NCI-H2196 treated with DMSO at 0.1 percent for 48 hours (cell line): ENCODE data around the gene LRRK1.

Source experiments
- DNase-seq: peaks from one replicate; lab custom pipeline; 2025; ENCODE audit not compliant: unreplicated experiment; lab: John Stamatoyannopoulos, UW

The LRRK1 gene

DNA sequence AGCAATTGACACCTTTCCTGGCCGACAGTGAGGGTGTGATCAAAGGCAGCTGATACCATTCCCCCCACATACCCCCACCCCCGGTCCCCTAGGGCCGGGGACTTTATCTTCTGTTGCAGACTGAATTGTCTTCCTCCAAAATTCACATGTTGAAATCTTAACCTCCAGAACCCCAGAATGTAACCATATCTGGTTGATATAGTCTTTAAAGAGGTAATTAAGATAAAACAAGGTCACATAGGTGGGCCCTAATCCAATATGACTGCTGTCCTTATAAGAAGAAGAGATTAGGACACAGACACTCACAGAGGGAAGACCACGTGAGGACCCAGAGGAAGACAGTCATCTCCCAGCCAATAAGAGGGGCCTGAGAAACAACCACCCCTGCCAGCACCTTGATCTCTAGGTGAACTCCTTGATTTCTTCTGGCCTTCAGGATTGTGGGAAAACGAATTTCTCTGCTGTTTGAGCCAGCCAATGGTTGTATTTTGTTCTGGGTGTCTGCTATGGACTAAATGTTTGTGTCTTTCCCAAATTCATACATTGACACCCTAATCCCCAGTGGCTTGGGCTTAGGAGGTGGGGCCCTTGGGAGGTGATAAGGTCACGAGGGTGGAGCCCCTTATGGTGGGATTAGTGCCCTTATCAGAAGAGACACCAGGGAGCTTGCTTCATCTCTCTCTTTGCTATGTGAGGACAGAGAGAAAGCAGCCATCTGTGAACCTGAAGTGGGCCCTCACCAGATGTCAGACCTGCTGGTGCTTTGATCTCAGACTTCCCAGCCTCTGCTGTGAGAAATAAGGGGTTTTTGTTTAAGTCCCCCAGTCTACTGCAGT lies 188.7 kb downstream of the LRRK1 start:
- DNase-seq = no peak

DNA sequence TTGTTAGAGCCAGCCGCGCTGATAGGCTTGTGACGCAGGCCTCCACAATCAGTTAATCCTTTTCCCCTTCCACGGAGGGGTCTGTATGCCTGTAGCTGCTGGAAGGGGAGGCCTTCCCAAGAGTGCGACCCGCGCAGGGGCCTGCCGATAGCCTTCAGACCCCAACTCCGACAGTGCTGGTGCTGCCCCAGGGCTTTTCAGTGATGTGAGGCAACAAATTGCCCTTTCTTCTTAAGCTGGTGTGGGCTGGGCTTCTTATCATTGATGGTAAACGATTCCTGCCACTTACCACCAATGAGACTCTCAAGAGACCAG lies 189.3 kb downstream of the LRRK1 start:
- no peak for DNase-seq

DNA sequence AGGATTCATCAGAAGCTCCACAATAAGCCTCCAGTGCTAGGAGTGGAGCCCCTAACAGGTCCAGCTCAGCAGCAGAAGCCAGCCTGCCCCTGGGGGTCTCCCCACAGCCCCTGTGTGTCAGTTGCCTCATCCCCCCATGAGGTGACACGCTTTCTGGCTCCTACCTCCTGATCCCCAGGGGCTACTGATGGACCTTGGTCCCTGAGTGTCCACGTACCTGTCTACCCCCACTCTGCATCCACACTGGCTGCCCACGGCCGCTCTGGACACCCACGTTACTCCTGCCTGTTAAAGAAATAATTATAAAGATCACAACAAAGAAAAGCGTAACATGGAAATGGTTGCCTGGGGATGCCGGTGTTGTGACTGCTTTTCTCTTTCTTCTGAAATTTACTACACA lies 189.6 kb downstream of the LRRK1 start:
- DNase-seq = no peak

DNA sequence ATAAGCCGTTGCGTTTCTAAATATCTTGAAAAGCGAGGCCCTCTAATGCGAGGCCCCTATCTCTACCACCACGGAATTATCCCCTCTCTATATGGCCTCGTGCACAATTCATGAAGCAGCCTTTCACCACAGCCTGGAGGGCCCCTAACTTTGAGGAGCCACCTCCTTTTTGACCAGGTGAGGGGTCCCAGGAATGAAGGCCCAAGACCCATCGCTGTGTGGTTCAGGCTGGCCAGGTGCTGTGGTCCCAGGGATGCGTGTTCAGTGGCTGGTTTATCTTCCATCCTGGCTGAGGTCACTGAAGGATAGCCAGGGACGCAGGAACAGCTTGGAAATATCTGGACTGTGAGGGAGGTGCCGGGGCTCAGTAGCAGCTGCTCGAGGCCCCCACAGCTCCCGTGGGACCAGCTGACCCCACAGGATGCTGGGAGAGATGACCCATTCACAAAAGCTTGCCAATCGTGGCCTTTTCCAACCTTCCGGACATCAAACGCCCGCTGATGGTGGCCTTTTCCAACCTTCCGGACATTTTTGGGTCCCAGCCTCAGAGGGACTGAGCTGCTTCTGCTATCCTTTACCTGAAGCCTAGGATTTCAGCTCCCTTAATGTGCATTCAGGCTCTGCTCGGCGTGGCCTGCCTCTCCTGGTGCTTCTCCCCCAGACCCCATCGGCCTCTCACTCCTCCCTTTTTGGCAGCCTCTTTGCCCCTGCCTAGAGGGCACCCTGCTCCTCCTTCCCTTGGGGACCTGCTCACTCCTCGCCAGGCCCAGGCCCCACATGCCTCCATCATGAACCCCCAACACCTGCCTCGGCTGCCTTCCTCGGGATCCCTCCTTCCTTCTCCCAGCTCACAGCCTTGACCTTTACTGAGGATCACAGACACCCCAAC lies 191.8 kb downstream of the LRRK1 start:
- no peak for DNase-seq

DNA sequence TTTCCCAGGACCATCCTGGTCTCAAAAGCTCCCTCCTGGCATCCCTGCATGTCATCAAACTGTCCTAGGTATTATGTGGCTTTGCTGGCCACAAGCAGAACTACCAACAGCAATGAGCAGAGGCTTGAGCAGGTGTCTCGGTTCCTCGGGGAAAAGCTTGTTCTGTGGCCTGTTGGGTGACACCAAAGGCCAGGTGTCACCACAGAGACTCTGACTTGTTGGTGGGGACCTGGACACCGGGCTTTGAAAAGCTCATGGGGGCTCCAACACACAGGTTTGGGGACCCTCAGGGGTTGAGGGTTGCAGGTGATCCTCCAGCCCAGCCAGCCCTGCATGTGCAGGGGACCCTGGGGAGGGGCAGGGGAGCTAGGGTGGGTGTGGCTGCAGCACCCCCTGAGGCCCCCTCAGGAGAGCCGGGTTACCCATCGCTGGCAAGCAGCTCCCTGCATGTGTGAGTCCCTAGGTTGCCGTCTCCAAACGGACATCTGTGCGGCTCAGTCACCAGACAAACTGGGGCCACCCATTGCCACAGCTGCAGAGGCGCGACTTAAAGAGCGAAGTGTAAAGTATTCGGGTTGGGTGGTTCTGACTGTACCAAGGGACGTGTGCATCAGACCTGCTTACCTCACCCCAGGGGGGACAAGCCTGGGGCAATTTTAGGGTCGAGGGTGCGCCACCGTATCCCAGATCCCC lies 192.6 kb downstream of the LRRK1 start:
- DNase-seq = no peak

DNA sequence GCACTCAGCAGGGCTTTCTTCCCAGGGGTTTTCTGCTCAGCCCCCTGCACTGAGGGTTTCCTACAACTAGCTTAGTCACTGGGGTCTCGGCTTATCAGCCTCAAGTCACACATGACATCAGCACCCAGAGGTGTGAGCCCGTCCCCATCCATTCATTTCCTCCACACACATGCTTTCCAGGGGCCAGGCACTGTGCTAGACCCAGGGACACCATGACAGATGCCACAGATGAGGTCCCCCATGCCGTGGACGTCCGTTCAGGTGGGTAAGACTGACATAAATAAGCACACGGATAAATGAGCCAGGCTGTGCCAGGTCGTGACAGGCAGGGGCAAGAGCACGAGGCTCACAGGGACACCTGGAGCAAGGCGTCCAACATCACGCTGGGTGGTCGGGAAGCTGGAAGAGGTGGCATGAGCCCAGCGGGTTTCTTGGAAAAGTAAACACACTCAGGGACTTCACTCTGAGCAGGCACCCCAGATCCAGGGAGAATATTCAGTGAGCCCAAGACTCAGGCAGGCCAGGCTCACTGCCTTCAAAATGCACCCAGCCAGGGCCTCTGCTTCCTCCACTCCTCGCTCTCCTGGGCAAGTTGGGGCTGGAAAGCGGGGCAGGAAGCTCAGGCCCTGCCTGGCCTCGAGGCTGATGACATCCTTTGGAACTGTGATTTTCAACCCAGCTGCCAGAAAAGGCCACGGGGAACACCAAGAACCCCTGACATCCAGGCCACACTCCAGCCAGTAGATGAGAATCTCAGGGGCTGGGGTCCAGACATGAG lies 193.4 kb downstream of the LRRK1 start:
- no peak for DNase-seq

DNA sequence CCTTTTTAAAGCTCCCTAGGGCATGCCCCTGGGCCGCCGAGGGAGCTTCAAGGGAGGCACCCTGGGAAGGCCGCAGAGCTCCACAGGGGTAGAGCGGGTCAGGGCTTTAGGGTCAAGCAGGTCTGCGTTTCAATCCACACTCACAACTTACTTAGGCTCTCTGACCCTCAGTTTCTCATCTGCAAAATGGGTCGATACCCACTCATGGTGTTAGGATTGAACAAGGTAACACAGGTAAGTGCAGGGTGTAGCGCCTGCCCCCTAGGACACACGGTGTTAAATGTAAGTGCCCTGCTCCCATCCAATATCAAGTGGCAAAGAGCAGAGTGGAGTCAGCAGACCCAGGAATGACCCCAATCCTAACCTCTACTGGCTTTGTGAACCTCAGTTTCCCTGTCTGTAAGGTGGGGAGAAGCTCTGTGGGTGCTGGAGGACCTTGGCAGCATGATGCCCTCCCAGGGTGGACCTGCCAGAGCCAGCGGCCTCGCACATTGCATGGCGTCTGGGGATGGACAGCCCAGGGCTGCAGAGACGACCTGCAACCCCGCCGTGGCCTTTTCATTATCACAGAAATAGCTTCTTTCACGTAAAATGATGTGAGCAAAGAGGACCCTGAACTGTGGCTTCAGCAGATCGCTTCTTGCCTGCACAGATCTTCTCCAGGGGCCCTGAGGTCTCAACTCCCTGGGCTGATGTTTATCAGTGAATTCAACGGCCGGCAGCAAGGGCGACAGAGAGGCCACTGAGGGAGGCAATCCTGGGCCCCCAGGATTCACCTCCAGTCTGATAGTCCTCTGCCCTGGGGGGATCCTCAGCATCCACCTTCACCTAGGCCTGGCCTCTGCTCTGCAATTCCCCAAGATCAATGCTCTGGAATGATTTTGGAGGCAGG lies 194.2 kb downstream of the LRRK1 start:
- no peak for DNase-seq

DNA sequence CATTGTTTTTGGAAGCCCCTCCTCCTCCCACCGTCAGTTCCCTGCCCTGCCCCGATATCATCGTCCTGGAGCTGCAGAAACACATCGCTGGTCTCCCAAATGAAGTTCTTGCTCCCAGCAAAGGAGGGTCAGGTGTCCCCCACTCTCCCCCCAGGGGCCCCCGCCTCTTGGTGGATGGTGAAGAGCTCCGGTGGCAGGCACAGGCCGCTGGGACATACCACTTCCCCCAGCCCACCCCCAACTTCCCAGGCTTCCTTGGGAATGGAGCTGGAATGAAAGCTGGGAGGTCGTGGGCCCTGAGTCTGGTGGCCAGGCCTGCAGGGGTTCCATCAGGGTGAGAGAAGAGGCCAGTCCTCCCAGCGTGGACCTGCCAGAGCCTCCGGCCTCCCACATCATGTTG lies 195.0 kb downstream of the LRRK1 start:
- no peak for DNase-seq

DNA sequence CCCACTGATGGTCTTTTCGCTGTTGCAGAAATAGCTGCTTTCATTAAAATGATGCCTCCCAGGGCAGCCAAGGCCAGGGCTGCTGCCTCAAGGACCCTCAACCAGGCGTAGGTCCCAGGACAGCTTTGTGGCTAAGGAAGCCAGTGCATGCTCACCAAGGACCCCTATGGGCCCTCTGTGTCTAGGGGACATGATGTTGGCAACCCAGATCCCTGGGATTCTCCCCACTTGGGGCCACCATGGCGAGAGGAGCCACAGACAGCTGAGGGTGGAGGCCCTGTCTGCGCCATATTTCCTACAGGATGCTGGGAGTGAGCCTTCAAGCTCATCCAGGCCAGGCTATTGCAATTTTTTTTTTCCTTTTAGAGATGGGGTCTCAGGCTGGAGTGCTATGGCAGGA lies 195.5 kb downstream of the LRRK1 start:
- no peak for DNase-seq

DNA sequence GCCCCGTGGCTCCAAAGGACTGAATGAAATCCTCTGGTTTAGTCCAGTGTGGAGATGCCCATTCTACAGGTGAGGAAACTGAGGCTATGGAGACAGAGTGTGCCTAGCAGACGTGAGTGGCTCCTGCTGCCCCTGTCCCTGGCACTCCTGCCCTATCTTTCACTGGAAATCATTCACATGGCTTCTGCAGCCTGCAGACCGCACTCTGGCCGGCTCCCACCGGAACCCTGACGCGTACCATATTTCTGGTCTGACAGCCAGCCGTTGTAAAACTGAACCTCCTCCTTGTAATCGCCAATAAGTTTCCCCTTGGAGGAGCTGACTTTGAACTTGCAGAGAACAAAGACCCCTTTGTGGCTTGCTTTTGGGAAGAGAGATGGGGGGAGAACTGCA lies 196.2 kb downstream of the LRRK1 start:
- no peak for DNase-seq

DNA sequence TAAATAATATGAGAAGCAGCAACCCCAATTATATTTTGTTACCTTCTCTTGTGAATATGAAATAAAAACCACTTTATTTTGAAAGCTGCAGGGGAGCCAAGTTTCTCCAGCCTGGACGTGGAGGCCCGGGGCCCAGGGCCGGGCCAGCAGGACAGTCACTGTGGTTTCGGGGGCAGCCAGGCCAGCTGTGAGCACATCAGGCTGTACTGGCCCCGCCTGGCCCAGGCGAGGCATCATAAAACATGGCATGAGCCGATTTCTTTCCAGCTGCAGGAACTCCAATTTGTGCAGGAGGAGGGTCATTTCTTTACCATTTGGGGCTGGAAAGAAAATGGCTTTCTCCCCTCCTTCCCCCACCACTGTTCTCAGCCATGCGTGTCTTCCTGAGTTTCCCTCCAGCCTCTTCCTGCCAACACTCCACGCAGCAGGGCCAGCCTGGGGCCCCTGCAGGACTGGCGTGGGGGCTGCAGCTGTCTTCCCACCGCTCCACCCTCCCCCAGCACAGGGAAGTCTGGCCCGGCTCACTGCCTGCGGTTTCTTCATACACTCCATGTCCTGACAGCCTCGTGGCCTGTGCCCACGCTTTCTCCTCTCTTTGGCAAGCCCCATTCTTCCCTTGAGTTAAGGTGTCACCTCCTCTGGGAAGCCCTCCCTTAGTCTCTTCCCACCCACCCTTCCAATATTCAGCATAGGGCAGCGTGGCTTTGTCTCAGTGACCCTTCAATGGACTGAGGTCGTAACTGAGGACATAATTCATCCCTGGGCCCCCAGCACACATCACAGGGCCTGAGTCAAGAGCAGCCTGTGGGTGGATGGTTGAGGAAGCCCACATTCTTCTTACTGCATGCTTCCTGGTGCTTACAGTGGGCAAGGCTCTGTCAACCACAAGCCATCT lies 196.9 kb downstream of the LRRK1 start:
- no peak for DNase-seq

DNA sequence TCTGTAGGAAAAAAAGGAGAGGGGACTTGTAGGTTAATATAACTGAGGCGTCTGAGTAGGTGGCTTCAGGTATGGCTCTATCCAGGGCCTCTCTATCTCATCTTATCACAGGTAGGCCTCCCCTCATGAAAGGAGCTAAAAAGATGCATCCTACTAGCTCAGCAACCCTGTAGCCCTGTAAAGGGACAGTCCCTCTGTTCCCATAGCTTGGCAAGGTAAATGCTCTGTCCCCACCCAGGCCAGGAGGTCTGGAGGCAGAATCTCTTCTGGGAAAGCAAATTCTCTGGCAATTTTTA lies 197.5 kb downstream of the LRRK1 start:
- no peak for DNase-seq

DNA sequence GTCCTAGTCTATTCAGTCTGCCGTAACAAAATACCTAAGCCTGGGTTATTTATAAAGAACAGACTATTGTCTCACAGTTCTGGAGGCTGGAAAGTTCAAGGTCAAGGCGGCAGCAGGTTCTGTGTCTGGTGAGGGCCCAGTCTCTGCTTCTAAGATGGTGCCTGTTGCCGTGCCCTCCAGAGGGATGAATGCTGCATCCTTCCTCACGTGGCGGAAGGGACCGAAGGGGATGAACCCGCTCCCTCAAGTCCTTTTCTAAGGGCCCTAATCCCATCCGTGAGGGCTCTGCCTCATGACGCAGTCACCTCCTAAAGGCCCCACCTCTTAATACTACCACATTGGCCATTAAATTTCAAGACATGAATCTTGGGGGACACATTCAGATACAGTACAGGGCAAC lies 199.0 kb downstream of the LRRK1 start:
- no peak for DNase-seq

DNA sequence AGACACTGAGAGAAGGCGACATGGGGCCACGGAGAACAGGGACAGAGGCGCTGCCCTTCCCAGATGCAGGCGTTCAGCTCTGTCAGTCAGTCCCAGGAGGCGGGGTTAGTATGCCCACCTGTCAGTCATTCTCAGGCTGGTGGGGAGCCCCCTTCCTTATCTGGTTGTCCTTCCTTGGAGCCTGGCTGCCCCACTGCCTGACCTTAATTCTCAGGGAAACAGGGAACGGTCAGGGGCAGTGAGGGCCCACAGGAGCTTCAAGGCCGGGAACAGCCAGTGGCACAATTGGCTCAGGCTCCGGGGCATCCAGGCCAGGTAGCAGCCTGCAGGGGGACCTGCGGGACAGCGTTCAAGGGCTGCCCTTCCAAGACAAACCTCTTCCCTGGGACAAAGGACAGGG lies 199.5 kb downstream of the LRRK1 start:
- no peak for DNase-seq

DNA sequence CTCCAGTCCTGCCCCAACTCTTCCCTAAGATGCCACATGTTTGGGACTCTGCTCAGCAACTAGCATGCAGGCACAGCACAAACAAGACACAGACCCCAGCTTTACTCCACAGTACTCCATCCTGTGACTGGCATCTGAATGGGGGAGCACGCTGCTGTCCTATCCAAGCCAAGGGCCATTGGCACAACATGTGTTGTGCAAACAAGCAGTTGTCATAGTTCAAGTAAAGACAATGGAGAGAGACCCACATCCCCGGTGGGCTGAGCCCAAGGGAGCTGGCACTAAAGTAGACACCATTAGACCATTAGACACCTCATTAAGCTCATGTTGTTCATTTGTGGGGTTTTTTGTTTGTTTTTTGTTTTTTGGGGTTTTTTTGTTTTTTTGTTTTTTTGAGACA lies 200.0 kb downstream of the LRRK1 start:
- no peak for DNase-seq
